NCI-H2107 treated with DMSO at 0.1 percent for 48 hours (cell line): Measurements from ENCODE around the gene SPOCK1.
A peak's percentile ranks its signal among the peaks of the same experiment; 100 is the strongest.

Experiments used
- DNase-seq: peaks from one replicate; lab custom pipeline; 2025; ENCODE audit not compliant: unreplicated experiment; lab: John Stamatoyannopoulos, UW

SPOCK1 gene

GRCh38 chr5:137126829-137127228, 372.3 kb downstream of the SPOCK1 start:
- DNase-seq: no peak

GRCh38 chr5:137122558-137122957, 376.6 kb downstream of the SPOCK1 start:
- DNase-seq: no peak

GRCh38 chr5:137122075-137122474, 377.1 kb downstream of the SPOCK1 start:
- no peak for DNase-seq

- no peak for DNase-seq
These were observed 379.8 kb downstream of the SPOCK1 start for GRCh38 chr5:137119321-137119720.

GRCh38 chr5:137118629-137119028, 380.5 kb downstream of the SPOCK1 start:
- DNase-seq: no peak

- DNase-seq: no peak
These were observed 384.0 kb downstream of the SPOCK1 start for GRCh38 chr5:137115152-137115551.

GRCh38 chr5:137114529-137114928, 384.6 kb downstream of the SPOCK1 start:
- DNase-seq: no peak

- no peak for DNase-seq
These were observed 385.2 kb downstream of the SPOCK1 start for GRCh38 chr5:137113939-137114338.

GRCh38 chr5:137113161-137113560, 386.0 kb downstream of the SPOCK1 start:
- DNase-seq: no peak

GRCh38 chr5:137105351-137106035, 393.6 kb downstream of the SPOCK1 start:
- no peak for DNase-seq

GRCh38 chr5:137101544-137101943, 397.6 kb downstream of the SPOCK1 start:
- no peak for DNase-seq

GRCh38 chr5:137099651-137100050, 399.5 kb downstream of the SPOCK1 start:
- DNase-seq: no peak

- no peak for DNase-seq
These were observed 400.5 kb downstream of the SPOCK1 start for GRCh38 chr5:137098663-137099062.

GRCh38 chr5:137098238-137098637, 400.9 kb downstream of the SPOCK1 start:
- no peak for DNase-seq

GRCh38 chr5:137097203-137097602, 401.9 kb downstream of the SPOCK1 start:
- DNase-seq: no peak

- no peak for DNase-seq
These were observed 402.7 kb downstream of the SPOCK1 start for GRCh38 chr5:137096149-137097103.

- DNase-seq: no peak
These were observed 403.5 kb downstream of the SPOCK1 start for GRCh38 chr5:137095597-137095996.

GRCh38 chr5:137092831-137093230, 406.3 kb downstream of the SPOCK1 start:
- no peak for DNase-seq

GRCh38 chr5:137091472-137091871, 407.7 kb downstream of the SPOCK1 start:
- peak; percentile 9 for DNase-seq

GRCh38 chr5:137090721-137091120, 408.4 kb downstream of the SPOCK1 start:
- DNase-seq: peak; percentile 16

- DNase-seq: no peak
These were observed 409.0 kb downstream of the SPOCK1 start for GRCh38 chr5:137090151-137090550.

GRCh38 chr5:137088175-137088574, 411.0 kb downstream of the SPOCK1 start:
- DNase-seq: no peak
